GM18511 (cell line): ENCODE data around the gene MYO15B.
A peak's percentile ranks its signal among the peaks of the same experiment; 100 is the strongest.

Experiments
- ATAC-seq: cut with Tn5 transposase; IDR thresholded peaks from one replicate; pipeline ENCODE4 v1.9.1; 2021; ENCODE audit warnings: mild to moderate bottlenecking, moderate library complexity; ENCODE audit not compliant: unreplicated experiment

The MYO15B gene

DNA sequence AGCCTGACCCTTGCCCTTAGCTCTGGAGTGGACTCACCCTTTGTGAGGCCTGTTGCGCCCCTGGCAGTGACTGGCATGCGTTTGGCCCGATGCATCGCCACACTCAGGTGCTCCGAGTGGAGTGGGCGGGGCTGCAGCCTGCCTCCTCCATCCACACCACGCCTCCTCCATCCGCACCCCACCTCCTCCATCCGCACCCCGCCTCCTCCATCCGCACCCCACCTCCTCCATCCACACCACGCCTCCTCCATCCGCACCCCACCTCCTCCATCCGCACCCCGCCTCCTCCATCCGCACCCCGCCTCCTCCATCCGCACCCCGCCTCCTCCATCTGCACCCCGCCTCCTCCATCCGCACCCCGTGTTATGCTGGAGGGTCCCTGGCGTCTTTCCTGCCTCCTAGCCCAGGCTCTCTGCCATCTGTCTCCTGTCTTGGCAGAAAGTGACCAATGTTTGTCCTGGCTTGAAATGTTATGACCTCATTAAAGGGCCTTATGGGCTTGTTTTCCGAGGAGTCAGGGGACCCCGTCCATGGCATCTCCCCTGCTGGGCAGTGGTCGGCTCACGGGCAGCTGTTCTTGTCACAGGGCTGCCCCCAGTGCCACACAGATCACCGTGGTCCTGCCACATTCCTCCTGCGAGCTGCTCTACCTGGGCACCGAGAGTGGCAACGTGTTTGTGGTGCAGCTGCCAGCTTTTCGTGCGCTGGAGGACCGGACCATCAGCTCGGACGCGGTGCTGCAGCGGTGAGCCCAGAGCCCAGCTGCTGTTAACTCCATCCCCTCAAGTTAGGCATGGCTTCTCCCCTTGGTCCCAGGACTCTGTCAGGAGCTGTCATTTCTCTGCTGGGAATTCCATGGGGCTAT, 28.7 kb upstream of the MYO15B start:
- no peak for ATAC-seq

DNA sequence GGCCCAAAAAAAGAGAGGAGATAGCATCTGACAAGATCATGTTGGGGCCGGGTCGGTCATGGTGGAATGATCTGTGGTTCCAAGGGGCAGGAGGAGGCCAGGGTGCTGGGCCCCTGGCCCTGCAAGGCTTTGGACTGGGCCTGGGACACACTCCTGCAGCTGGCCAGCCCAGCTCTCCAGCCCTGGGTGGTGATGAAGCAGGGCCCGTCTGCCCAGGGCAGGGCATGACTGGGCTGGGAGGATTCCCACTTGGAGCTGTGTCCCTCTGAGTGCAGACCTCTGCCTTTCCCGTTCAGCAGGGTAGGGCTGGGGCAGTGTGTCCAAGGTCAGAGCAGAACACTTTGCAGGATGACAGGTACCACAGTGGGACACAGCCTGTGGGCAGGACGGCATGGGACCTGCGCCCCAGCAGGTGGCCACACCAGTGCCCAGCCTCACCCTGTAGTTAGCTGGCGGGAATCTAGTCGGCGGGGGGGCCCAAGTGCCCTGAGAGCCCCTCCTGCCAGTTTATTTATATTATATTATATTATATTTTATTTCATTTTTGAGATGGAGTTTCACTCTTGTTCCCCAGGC, 27.6 kb upstream of the MYO15B start:
- ATAC-seq: no peak

DNA sequence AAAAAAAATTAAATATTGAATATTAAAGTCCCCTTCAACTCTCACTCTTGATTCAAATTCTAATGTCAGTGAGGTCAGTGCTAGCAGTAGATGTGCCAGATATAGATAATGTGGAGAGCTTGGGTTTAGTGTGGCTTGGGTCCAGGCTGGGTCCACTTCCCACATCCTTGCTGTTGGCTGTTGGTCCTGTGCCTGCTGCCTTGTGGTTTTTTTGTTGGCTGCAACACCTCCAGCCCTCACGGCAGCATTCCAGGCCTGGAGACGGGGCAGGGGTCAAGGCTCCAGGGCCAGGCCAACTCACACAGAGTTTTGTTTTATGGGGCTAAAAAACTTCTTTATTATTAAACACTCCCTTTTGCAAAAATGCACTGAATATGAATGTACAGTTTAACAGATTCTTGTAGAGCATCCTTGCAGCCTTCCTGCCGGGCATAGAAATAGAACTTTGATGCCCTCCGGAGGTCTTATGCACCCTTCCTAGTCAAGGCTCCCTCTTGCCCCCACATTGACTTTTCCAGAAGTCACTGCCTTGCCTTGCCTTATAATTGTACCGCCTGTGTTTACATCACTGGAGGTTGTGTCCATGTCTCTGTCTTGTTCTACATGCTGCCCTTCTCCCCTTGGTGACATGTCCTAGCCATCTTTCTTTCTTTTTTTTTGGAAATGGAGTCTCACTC, 25.5 kb upstream of the MYO15B start:
- no peak for ATAC-seq

DNA sequence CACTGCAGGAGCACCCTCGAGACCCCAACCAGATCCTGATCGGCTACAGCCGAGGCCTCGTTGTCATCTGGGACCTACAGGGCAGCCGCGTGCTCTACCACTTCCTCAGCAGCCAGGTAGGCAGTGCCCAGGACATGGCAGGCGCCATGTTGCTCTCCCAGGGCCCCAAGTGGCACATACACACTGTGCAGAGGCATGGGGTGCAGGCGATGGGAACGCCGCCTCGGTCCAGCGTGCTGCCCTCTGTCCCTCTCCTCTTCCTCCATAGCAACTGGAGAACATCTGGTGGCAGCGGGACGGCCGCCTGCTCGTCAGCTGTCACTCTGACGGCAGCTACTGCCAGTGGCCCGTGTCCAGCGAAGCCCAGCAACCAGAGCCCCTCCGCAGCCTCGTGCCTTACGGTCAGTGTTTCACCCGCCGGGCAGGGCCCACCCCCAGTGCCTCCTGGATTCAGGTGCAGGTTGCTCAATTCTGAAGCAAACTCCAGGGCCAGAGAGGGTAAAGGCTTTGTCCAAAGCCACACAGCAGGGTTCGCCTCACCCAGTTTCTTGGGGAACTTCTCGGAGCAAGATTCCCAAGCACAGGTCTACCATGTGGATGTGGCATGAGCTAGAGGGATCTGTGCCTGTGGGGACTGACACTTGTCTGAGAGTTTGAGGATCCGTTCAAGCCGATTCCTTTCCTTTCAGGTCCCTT, 24.4 kb upstream of the MYO15B start:
- ATAC-seq: no peak

DNA sequence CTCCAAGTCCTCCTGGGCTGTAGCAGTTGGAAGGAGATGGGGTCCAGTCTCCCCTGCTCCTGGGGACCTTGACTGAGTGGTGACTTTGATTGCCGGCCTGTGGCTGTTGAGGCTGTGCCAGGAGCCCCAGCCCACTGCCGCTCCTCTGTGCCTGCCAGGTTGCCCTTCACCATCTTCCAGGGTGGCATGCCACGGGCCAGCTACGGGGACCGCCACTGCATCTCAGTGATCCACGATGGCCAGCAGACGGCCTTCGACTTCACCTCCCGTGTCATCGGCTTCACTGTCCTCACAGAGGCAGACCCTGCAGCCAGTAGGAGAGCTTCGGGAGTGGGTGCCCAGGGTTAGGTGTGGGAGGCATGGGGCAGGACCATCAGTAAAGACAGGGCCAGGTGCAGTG, 23.4 kb upstream of the MYO15B start:
- ATAC-seq: no peak

DNA sequence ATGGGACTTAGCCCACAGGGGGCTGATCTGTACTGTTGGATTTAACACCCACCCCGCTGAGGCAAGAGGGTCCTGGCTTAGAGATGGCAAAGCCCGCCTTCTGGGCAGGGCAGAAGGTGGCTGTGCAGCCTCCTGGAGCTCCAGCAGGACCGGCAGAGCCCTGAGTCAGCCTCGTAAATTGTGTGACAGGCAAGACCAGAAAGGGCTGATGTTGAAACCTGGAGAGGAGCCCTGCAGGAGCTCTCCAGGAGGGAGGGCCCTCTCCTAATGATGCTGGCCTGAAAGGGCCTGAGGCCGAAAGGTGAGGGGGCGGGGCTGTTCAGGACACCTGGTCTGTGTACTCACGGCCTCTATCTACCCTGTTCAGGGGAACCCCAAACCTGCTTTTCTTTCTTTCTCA, 22.5 kb upstream of the MYO15B start:
- no peak for ATAC-seq

DNA sequence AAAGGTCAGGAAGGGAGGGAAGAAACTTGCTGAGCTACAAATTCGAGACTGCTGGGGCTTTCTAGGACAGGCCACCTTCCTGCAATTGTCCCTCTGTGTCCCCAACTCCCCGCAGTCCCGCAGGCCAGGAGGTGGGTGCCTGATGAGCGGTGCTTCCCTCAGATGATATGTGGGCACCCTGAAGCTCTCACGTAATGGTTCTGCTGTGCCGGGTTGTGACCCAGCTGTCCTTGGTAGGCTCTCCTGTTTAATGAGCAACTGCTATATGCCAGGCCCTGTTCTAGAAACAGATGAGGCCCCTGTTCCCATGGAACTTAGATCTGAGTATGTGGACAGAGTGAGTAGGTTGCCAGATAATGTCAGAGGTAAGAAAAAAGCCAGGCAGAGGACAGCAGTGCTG, 22.0 kb upstream of the MYO15B start:
- ATAC-seq: no peak

DNA sequence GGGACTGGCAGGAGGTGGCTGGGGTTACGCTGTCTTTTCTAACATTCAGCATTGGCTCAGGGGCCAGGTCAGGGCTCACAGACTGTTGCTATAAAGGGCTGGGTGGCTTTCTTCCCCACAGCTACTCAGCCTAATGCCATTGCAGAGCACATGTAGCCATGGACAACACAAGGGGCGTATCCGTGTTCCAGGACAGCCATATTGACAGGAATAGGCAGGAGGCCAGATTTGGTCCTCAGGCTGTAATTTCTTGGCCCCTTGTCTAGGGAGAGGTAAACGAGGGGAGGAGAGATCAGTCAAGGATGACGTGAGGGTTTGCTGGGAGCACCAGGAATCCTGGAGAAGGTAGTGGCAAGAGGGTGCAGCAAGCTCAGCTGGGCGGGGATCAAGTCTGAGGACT, 21.2 kb upstream of the MYO15B start:
- no peak for ATAC-seq

DNA sequence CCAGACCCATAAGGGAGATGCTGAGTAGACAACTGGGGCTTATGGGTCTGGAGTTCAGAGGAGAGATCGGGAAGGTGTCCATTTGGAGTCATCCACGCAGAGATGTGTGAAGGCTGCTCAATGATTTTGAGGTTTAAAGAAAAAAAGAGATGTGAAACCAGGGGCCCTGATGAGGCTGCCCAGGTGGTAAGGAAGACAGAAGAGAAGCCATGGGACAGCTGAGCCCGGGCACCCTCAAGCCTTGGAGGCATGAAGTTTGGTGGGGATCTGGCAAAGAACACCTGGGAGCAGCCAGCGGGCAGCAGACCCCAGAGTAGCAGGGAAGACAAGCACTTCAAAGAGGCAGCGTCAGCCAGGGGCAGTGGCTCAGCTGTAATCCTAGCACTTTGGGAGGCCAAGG, 20.8 kb upstream of the MYO15B start:
- no peak for ATAC-seq

DNA sequence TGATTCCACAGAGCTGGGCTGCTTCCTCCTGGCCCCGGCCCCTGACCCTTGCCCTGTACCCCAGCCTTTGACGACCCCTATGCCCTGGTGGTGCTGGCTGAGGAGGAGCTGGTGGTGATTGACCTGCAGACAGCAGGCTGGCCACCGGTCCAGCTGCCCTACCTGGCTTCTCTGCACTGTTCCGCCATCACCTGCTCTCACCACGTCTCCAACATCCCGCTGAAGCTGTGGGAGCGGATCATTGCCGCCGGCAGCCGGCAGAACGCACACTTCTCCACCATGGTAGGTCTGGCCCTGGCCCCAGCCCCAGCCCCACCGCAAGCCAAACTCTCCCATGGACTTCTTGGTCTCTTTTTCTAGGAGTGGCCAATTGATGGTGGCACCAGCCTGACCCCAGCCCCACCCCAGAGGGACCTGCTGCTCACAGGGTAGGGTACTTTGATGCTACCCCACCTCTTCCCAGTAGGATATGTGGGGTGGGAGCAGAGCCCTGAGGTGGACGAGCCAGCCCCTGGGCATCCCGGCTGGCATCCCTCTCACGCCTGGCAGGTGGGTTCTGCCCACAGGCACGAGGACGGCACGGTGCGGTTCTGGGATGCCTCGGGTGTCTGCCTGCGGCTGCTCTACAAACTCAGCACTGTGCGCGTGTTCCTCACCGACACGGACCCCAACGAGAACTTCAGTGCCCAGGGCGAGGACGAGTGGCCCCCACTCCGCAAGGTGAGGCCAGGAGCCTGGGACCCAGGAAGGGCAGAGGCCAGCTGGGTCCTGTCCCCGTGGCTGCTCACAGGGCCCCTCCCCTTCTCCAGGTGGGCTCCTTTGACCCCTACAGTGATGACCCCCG, 19.0 kb upstream of the MYO15B start:
- ATAC-seq: no peak

DNA sequence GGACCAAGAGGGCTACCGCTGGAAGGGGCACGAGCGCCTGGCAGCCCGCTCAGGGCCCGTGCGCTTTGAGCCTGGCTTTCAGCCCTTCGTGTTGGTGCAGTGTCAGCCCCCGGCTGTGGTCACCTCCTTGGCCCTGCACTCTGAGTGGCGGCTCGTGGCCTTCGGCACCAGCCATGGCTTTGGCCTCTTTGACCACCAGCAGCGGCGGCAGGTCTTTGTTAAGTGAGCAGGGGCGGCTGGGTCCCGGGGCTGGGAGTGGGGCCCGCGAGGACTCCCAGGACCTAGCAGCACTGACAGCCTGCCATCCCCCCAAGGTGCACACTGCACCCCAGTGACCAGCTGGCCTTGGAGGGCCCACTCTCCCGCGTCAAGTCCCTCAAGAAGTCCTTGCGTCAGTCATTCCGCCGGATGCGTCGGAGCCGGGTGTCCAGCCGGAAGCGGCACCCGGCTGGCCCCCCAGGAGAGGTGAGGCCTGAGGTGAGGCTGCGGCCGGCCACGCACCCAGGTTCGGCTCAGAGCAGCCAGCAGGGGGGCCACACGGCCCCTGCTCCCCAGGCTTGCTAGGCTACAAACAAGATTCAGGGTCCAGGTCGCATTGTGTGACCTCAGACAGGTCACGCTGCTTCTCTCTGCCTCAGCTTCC, 17.4 kb upstream of the MYO15B start:
- no peak for ATAC-seq

DNA sequence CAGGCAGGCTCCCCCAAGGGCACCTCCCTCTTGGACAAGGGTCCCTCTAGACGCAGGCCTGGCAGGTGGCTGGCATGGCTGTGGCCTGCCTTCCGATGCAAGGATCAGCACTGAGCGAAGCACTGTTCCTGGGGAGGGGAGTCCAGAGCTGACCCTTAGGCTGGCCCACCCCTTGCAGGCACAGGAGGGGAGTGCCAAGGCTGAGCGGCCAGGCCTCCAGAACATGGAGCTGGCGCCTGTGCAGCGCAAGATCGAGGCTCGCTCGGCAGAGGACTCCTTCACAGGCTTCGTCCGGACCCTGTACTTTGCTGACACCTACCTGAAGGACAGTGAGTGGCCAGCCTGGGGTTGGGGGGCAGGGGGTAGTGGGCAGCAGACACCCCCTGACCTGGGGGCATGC, 16.8 kb upstream of the MYO15B start:
- no peak for ATAC-seq

DNA sequence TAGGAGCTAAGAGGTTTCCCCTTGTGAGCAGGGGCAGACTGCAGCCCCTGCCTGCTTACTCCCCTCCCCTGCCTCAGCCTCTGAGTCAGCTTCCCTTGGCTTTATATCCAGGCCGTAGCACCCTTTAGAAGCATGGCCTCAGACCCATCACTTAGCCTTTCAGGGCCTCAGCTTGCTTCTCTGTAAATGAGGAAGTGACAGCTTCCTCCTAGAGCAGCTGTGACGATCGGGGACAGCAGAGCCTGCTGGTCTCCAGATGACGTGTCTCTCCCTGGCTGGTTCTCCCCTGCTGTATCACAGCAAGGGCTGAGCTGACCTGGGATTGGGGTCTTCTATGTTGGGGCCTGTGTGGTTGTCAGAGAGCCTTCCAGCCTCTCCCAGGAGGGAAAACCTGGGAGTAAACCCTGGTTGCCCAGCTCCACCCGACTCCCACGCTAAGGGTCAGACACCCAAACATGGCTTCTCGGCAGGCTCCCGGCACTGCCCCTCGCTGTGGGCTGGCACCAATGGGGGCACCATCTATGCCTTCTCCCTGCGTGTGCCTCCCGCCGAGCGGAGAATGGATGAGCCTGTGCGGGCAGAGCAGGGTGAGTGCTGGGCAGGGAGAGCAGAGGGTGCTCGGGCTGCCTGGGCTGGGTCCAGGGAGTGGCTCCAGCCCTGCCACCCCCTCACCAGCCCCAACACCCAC, 16.3 kb upstream of the MYO15B start:
- ATAC-seq: peak; percentile 66

DNA sequence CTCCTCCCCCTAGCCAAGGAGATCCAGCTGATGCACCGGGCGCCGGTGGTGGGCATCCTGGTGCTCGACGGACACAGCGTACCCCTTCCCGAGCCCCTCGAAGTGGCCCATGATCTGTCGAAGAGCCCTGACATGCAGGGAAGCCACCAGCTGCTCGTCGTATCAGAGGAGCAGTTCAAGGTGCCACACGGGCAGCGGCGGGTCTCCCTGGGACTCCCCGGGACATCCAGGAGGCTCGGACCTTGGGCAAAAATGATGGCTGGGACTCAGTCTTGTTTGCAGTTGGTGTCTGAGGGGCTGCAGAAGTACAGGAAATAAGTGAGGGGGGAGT, 15.8 kb upstream of the MYO15B start:
- no peak for ATAC-seq

DNA sequence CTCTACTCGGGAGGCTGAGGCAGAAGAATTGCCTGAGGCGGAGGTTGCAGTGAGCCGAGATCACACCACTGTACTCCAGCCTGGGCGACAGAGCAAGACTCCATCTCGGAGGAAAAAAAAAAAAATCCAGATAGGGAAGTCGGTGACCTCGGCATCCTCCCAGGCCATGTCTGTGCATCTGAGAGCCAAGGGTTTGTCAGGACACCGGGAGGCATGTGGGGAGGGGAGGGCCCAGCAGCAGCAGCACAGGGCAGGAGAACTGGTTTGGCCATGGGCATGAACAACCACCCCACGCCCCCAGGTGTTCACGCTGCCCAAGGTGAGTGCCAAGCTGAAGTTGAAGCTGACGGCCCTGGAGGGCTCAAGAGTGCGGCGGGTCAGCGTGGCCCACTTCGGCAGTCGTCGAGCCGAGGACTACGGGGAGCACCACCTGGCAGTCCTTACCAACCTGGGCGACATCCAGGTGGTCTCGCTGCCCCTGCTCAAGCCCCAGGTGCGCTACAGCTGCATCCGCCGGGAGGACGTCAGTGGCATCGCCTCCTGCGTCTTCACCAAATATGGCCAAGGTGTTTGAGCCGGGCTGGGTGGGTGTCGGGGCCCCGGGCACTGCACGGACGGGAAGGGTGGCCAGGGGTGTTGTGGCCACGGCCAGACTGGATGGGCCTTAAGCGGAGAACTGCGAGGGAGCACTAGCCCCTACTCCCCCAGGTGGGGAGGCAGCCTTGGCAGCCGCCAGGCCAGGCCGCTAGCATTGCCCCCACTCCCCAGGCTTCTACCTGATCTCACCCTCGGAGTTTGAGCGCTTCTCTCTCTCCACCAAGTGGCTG, 14.7 kb upstream of the MYO15B start:
- no peak for ATAC-seq

DNA sequence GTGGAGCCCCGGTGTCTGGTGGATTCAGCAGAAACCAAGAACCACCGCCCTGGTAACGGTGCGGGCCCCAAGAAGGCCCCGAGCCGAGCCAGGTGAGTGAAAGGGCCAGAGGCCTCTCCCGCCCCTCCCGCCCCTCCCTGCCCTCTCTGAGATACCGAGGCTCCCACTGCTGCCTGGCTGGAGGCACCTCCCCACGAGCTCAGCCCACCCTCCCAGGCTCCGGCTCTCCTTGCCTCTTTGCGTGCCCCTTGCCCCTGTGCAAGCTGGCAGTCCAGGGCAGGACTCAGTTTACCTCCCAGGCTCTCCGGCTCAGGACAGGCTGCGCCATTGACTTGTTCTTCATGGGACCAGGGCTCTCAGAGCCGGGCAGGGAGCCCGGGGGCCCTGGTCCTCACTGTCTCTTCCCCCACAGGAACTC, 14.1 kb upstream of the MYO15B start:
- no peak for ATAC-seq

DNA sequence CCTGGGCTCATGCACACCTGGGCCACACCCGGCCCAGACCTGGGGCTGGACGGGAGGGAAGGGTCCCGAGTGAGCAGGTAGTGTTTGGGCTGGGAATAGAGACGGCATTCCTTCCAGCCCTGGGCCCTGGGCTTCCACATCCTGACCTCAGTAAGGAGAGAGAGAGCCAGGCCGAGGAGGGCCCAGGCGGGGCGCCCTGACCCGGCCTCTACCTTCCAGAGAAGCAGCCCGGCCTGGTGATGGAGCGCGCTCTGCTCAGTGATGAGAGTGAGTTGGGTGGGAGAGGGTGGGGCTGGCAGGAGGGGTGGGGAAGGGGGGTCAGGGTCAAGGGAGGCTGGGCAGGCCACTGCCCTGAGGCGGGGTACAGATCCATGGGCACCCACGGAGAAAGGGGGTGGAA, 13.6 kb upstream of the MYO15B start:
- no peak for ATAC-seq

DNA sequence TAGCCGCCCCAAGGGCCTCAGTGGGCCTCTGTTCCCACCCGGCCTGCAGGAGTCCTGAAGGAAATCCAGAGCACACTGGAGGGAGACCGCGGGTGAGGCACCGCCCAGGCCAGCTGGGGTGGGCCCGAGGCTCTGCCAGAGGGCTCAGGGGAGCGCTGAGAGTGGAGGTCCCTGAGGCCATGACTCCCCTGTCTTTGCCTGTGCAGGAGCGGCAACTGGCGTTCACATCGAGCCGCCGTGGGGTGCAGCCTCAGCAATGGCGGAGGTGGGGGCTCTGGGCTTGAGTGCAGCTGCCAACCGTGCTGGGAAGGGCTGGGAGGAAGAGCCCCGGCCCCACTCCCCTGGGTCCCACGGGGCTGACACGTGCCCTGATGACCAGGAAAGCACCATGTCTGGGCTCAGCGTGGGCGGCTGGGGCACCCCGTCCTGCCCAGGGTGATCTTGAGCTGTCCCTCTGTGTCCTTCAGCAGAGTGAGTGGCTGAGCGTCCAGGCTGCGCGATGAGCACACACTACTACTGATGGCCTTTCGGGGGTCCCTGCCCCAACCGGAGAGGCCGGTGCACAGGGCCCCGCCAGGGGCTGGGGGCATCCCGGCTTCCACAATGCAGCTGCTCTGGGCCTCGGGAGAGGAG, 13.1 kb upstream of the MYO15B start:
- no peak for ATAC-seq
